ENCODE data around the gene PVR.

GRCh38 chr19:44689290-44690130 is 45.8 kb downstream of the PVR start:
- TF ChIP-seq ZNF768 (tag by site-specific recombination; IDR thresholded peaks at IDR 0.05) (no peak), ZNF121 (tag by site-specific recombination; IDR thresholded peaks at IDR 0.05) (no peak), YY1 (tag by site-specific recombination; IDR thresholded peaks at IDR 0.05) (no peak), CTCF (tag by site-specific recombination; IDR thresholded peaks at IDR 0.05) (peak; percentile 93), ZSCAN23 (tag by site-specific recombination; IDR thresholded peaks at IDR 0.05) (no peak), WT1 (tag by site-specific recombination; IDR thresholded peaks at IDR 0.05) (no peak), ZNF280D (tag by site-specific recombination; IDR thresholded peaks at IDR 0.05) (no peak), HOXD13 (CRISPR knock-in tag; IDR thresholded peaks at IDR 0.05; ENCODE audit: borderline replicate concordance) (no peak), SALL2 (tag by site-specific recombination; IDR thresholded peaks at IDR 0.05; ENCODE audit: borderline replicate concordance) (no peak), REST (tag by site-specific recombination; IDR thresholded peaks at IDR 0.05) (no peak)

Data from HEK293 (cell line).